T-helper 1 cell treated with Interleukin-12 subunit alpha and Interleukin-12 subunit beta and Interleukin-4 antibody, amounts not matched to agents 30 ng/mL and 1 ng/mL, for 36 hours (primary cell): ENCODE data around the gene TBC1D22A. TPM values are rescaled to one million over a fixed set of nuclear protein-coding genes. Genes with fewer than 3 reads are reported as not detected.

Experiments
- intact Hi-C: fragments of 100-400 bp; cut with micrococcal nuclease; formaldehyde crosslinking; loops from one replicate; pipeline ENCODE4 v1.15.1; 2024
- total RNA-seq: library from RNA; stranded (reverse); gene quantifications from 2 replicates; pipeline ENCODE4 v1.2.3, GENCODE V29; 2022

TBC1D22A gene
- total RNA-seq, 1 donor from 2014 or later, result 39.3 TPM

DNA sequence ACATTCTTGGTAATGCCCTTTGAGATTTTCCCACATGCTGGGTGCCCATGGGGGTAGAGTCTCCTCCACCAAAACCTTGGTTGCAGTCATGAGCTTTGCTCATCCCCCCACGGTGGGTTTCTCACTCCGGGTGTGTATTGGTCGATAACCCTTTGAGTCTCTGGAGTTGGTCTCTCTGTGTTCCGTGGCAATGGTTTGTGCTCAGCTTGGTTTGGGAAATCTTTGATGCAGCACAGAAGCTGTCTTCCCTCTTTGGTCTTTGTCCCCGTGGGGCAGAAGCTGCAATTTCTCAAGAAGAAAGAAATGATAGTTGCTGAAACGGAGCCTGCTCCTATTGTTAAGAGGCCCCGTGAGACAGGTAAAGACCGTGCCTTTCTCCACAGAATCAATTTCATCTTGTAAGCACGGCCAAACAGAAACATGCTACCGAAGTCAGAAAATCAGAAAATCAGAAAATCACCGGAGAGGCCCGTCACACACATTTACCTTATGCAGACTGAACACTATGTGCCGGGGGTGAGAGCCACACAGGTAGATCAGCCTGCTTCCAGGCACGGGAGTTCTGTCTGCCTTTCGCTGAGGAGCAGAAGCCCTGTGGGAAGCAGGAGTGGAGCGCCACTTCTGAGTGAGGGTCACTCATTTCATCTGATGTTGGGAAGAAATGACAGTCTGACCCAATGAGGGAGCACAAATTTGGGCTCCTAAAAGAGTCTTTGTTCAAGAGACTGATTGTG lies 186.1 kb downstream of the TBC1D22A start:
- intact Hi-C loops, result no loop called here

- intact Hi-C loops, result no loop called here
Observed at GRCh38 chr22:46951350-46951749, 188.9 kb downstream of the TBC1D22A start.

DNA sequence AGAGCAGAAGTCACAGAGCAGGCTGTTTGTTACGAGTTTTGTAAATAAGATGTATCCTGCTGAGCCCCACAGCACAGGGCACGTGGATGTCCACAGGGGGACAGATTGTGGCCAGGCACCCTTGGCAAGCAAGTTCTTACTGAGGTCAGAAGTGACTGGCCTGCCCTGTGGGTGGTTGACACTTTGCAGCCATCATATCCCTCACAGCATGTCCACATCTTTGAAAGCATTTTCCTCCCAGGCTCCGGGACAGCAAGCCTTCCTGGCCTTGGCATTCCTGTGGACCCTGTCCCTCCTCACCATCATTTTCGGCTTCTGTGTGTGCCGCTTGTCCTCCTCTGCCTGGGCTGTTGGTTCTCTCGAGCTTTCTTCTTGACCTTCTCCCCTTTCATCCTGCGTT lies 189.5 kb downstream of the TBC1D22A start:
- intact Hi-C loops, result no loop called here

DNA sequence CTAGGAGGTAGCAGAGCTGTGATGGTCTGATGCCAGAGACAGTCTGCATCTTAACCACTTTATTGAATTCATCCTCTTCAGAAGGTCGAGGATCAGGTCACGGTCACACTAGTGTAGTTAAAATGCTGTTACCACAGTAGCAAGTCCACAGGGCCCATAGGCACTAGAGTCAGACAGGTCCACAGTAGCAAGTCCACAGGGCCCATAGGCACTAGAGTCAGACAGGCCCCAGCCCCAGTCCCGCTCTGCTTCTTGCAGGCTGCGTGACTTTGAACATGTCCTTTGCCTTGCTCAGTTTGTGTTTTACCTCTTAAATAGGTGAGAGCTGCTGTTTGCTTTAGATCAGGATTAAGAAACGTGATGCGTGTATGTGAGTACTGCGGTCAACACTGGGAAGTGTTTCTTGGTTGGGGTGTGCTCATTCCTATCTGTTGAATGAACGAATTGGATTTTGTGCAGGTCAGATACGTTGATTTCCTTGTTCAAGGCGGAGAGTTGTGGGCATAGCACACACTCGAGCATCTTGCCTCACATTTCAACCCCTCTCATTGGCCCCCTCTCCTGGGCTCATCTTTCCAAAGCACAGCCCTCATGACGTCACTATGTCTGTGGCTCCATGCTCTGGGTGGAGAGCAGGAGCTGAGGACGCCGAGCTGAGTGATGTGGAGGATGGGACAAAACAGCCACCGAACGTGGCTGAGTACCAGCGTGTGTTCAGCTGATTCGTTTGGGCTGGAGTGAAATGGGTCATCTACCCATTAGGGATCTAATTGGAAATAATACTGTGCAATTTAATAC lies 191.7 kb downstream of the TBC1D22A start:
- intact Hi-C loops, result no loop called here

DNA sequence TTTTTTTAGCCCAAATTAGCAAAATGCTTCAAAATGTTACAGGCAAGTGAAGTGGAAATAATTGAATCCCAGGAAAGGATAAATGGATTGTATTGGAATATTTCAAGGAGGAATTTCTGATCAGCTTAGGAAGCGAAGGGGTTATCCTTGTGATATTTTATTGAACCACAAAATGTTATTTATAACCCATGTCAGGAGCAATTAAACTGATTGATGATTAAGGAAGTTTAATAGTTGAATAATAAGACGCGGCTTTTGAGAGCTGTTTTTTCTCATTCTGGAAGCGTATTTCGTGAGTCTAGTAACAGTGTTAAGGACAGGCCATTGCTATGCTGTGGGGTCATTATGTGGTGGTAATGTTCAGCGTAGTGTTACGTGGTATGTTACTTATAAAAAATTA lies 192.3 kb downstream of the TBC1D22A start:
- intact Hi-C loops, result no loop called here

GRCh38 chr22:46956498-46957215 lies 194.2 kb downstream of the TBC1D22A start:
- intact Hi-C loops, result no loop called here

- intact Hi-C loops, result no loop called here
Observed at GRCh38 chr22:46957521-46957920, 195.1 kb downstream of the TBC1D22A start.

- intact Hi-C loops, result no loop called here
Observed at GRCh38 chr22:46958191-46958590, 195.7 kb downstream of the TBC1D22A start.

DNA sequence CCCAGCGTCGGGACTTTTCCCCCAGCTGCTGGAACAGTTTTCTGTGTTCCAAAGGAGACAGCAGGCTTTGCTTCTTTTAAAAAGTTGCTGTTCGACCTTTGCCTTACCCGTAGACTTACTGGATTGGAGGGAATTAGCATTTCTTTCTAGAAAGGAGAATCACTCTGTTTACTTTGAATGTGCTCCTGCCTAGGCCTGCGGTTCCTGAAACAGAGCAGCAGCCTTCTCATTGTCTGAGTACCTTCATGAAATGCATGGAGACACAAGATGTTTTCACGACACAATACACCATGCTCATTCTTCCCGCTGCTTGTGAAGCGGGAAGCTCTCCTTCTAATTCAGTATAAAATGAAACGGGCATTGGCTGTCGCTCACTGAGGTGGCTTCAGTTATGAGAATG lies 196.2 kb downstream of the TBC1D22A start:
- intact Hi-C loops, result no loop called here

- intact Hi-C loops, result no loop called here
Observed at GRCh38 chr22:46959369-46959768, 196.9 kb downstream of the TBC1D22A start.

DNA sequence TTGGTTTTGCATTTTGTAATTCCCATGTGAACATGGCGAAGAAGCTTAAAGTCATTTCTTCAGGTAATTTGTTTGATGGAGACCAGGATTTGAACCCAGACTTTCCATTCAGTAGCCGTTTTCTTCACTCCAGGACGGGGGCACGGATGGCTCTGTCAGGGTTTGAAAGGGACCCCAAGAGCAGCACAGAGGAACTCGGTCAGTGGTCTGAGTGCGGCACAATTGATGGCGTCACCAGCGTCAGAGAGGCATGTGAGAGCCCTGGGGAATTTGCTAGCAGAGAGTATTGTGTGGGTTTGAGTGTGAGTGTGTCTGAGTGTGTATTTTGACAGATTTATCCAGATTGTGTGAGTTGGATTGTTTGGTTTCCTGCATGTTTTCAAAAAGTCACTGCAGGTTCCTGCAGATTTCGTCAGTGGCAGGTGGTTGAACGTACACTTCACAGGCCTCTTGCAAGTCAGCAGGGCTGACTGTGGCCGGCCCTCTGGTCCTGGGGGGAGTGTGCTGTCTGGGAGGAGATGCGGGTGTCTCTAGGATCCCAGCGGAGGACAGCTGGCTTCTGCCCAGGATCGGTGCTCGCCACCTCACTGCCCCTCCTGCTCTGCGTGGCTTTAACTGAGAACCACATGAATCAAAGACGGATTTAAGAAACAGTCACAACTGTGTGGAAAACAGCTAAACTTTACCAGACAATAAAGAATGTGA lies 199.3 kb downstream of the TBC1D22A start:
- intact Hi-C loops, result loop anchor here (5.0 kb wide), 1 partner anchor 176 kb away; no protein-coding TSS in a partner anchor

DNA sequence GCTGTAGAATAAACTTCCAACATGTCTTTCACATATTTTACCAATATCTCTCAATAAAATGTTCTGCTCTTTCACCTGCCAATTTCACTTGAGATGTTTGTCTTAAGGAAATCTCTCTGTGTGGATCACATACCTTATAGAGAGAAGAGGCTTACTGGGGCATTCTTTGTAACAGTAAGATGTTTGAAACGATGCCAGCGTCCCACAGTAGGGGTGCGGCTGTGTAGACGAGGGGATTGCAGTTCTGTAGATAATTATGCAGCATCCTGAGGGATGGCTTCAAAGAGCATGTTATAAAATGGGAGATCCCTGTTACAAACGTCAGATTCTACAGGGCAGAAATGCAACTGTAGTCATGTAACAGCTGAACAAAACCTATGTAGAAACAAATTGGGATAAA lies 200.0 kb downstream of the TBC1D22A start:
- intact Hi-C loops, result loop anchor here (5.0 kb wide), 1 partner anchor 175 kb away; no protein-coding TSS in a partner anchor

GRCh38 chr22:46963672-46964545 lies 201.5 kb downstream of the TBC1D22A start:
- intact Hi-C loops, result loop anchor here (5.0 kb wide), 1 partner anchor 173 kb away; no protein-coding TSS in a partner anchor

GRCh38 chr22:46964773-46965550 lies 202.5 kb downstream of the TBC1D22A start:
- intact Hi-C loops, result loop anchor here (5.0 kb wide), 1 partner anchor 172 kb away; no protein-coding TSS in a partner anchor

- intact Hi-C loops, result no loop called here
Observed at GRCh38 chr22:46965555-46966494, 203.4 kb downstream of the TBC1D22A start.

DNA sequence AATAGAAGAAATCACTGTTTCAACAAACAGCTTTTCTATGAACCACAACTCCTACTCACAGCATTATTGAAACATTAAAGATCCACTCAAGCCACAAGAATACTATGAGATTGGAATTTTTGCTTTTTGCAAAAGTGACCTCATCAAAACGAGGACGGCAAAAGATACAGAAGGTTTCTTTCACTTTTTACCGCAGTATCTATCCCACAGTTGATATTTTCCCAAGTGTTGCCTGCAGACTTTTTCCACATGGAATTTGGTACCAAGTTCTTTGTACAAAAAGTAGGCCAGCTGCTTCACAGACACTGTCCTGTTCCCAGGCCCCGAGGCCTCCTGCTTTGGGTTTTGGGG lies 204.0 kb downstream of the TBC1D22A start:
- intact Hi-C loops, result no loop called here

- intact Hi-C loops, result no loop called here
Observed at GRCh38 chr22:46966846-46967245, 204.4 kb downstream of the TBC1D22A start.
